BLaER1 treated with 17β-estradiol and CSF1 and Interleukin-3, amounts not matched to agents 10 nM and 100 nM (cell line): ENCODE measurements around the gene ENTREP3.

Experiments
- H3K27ac ChIP-seq, 11 experiments: shearing (Covaris generic); formaldehyde crosslinking; 2 replicates each; pipeline ENCODE4 v1.8.1; 2022
- H3K27me3 ChIP-seq, 11 experiments: shearing (Covaris generic); formaldehyde crosslinking; 2 replicates each; pipeline ENCODE4 v1.8.1; 2022
- H3K36me3 ChIP-seq, 11 experiments: shearing (Covaris generic); formaldehyde crosslinking; 2 replicates each; pipeline ENCODE4 v1.8.1; 2022
- H3K4me1 ChIP-seq, 10 experiments: shearing (Covaris generic); formaldehyde crosslinking; 2 replicates each; pipeline ENCODE4 v1.8.1; 2022
- H3K4me2 ChIP-seq, 11 experiments: shearing (Covaris generic); formaldehyde crosslinking; 2 replicates each; pipeline ENCODE4 v1.8.1; 2022
- H3K4me3 ChIP-seq, 10 experiments: shearing (Covaris generic); formaldehyde crosslinking; 2 replicates each; pipeline ENCODE4 v1.8.1; 2022
- H3K9ac ChIP-seq, 11 experiments: shearing (Covaris generic); formaldehyde crosslinking; 2 replicates each; pipeline ENCODE4 v1.8.1; 2022
- H3K9me3 ChIP-seq, 11 experiments: shearing (Covaris generic); formaldehyde crosslinking; replicated peaks in 1 of 11; 2 replicates each; pipeline ENCODE4 v1.8.1; 2022
- H4K20me1 ChIP-seq, 11 experiments: shearing (Covaris generic); formaldehyde crosslinking; 2 replicates each; pipeline ENCODE4 v1.8.1; 2022
- Cebpa-rat ChIP-seq, 11 experiments: shearing (Covaris generic); IDR thresholded peaks; 2 replicates each; pipeline ENCODE4 v1.8.1; 2022

The ENTREP3 gene

GRCh38 chr1:155269381-155269780, 14.1 kb upstream of the ENTREP3 start:
- H4K20me1 ChIP-seq, result peaks cover 22 to 63% (median 50%) of the 10 kb centered on the region in 11 experiments; a peak in 20 of 22 replicates
- no peak for TF ChIP-seq Cebpa-rat (IDR thresholded peaks at IDR 0.05)
- H3K4me2 ChIP-seq, result no peak overlapping the region
- H3K27me3 ChIP-seq, result no peaks in the 10 kb centered on the region
- H3K27ac ChIP-seq, result no peak overlapping the region
- H3K9ac ChIP-seq, result peak overlapping the region in 1 of 11 experiments; percentile 4; a peak in 1 of 22 replicates
- peaks cover 68 to 78% (median 74%) of the 10 kb centered on the region in 11 experiments for H3K36me3 ChIP-seq
- H3K4me1 ChIP-seq, result peaks cover 22 to 28% (median 23%) of the 10 kb centered on the region in 10 experiments
- no peak overlapping the region for H3K4me3 ChIP-seq
- H3K9me3 ChIP-seq, result no peaks in the 10 kb centered on the region

GRCh38 chr1:155268630-155269029, 13.3 kb upstream of the ENTREP3 start:
- no peak overlapping the region for H3K27ac ChIP-seq

GRCh38 chr1:155267373-155267772, 12.1 kb upstream of the ENTREP3 start:
- H4K20me1 ChIP-seq, result peaks cover 18 to 61% (median 45%) of the 10 kb centered on the region in 11 experiments; a peak in 20 of 22 replicates
- no peaks in the 10 kb centered on the region for H3K9me3 ChIP-seq
- peak overlapping the region in 4 of 11 experiments; percentile 19 to 53 (median 38); a peak in 4 of 22 replicates for H3K9ac ChIP-seq
- H3K4me3 ChIP-seq, result no peak overlapping the region
- no peak overlapping the region for H3K4me2 ChIP-seq
- peaks cover 86 to 96% (median 93%) of the 10 kb centered on the region in 11 experiments for H3K36me3 ChIP-seq
- no peak for TF ChIP-seq Cebpa-rat (IDR thresholded peaks at IDR 0.05)
- H3K27me3 ChIP-seq, result no peaks in the 10 kb centered on the region
- H3K27ac ChIP-seq, result no peak overlapping the region
- H3K4me1 ChIP-seq, result peaks cover 10 to 26% (median 17%) of the 10 kb centered on the region in 10 experiments

More at GRCh38 chr1:155268630-155269029, 13.3 kb upstream of the ENTREP3 start:
- no peaks in the 10 kb centered on the region for H3K27me3 ChIP-seq
- no peak for TF ChIP-seq Cebpa-rat (IDR thresholded peaks at IDR 0.05)
- H3K4me2 ChIP-seq, result no peak overlapping the region
- no peaks in the 10 kb centered on the region for H3K9me3 ChIP-seq
- no peak overlapping the region for H3K9ac ChIP-seq
- H3K36me3 ChIP-seq, result peaks cover 75 to 85% (median 82%) of the 10 kb centered on the region in 11 experiments
- peaks cover 14 to 22% (median 15%) of the 10 kb centered on the region in 10 experiments for H3K4me1 ChIP-seq
- peaks cover 22 to 65% (median 50%) of the 10 kb centered on the region in 11 experiments; a peak in 20 of 22 replicates for H4K20me1 ChIP-seq
- H3K4me3 ChIP-seq, result no peak overlapping the region

GRCh38 chr1:155266553-155266952, 11.3 kb upstream of the ENTREP3 start:
- Histone ChIP-seq H3K9ac (peak overlapping the region in 6 of 11 experiments; percentile 8 to 53 (median 26); a peak in 8 of 22 replicates), H4K20me1 (peaks cover 12 to 57% (median 38%) of the 10 kb centered on the region in 11 experiments; a peak in 20 of 22 replicates), H3K4me1 (peaks cover 2 to 18% (median 10%) of the 10 kb centered on the region in 10 experiments; a peak in 18 of 20 replicates), H3K4me2 (no peak overlapping the region), H3K27ac (no peak overlapping the region), H3K9me3 (no peaks in the 10 kb centered on the region), H3K36me3 (peaks cover 86 to 91% (median 89%) of the 10 kb centered on the region in 11 experiments), H3K27me3 (no peaks in the 10 kb centered on the region), H3K4me3 (no peak overlapping the region)
- no peak for TF ChIP-seq Cebpa-rat (IDR thresholded peaks at IDR 0.05)

GRCh38 chr1:155263067-155263466, 7.8 kb upstream of the ENTREP3 start:
- Histone ChIP-seq H3K9ac (peak overlapping the region in 2 of 11 experiments; percentile 86; a peak in 3 of 22 replicates), H3K27me3 (no peaks in the 10 kb centered on the region), H4K20me1 (peaks cover 0 to 41% (median 18%) of the 10 kb centered on the region in 11 experiments; a peak in 16 of 22 replicates), H3K36me3 (peaks cover 75 to 86% (median 81%) of the 10 kb centered on the region in 11 experiments), H3K4me3 (no peak overlapping the region; a peak in 1 of 20 replicates), H3K9me3 (no peaks in the 10 kb centered on the region), H3K4me1 (peaks cover 14 to 28% (median 22%) of the 10 kb centered on the region in 10 experiments), H3K4me2 (peak overlapping the region in 5 of 11 experiments; percentile 74 to 97 (median 88); a peak in 6 of 22 replicates), H3K27ac (peak overlapping the region in 3 of 11 experiments; percentile 79 to 82 (median 82); a peak in 4 of 22 replicates)
- no peak for TF ChIP-seq Cebpa-rat (IDR thresholded peaks at IDR 0.05)

- H3K27ac ChIP-seq, result peak within 1 kb of the TSS; percentile 62 to 85 (median 79)
- H3K27me3 ChIP-seq, result no peaks in the 10 kb centered on the region
- H3K9ac ChIP-seq, result peak within 1 kb of the TSS; percentile 77 to 92 (median 86)
- peaks cover 0 to 33% (median 13%) of the 10 kb centered on the region in 11 experiments; a peak in 13 of 22 replicates for H4K20me1 ChIP-seq
- no peak for TF ChIP-seq Cebpa-rat (IDR thresholded peaks at IDR 0.05)
- peak within 1 kb of the TSS; percentile 80 to 99 (median 89) for H3K4me3 ChIP-seq
- H3K4me2 ChIP-seq, result peak within 1 kb of the TSS; percentile 85 to 99 (median 96)
- H3K9me3 ChIP-seq, result no peaks in the 10 kb centered on the region
- H3K36me3 ChIP-seq, result peaks cover 73 to 85% (median 78%) of the 10 kb centered on the region in 11 experiments
- H3K4me1 ChIP-seq, result peaks cover 14 to 28% (median 22%) of the 10 kb centered on the region in 10 experiments
Observed at GRCh38 chr1:155261852-155262673, 6.8 kb upstream of the ENTREP3 start, which contains the start of gene SCAMP3. TSS of gene SCAMP3 (minus strand) at chr1:155262360. CDS start at chr1:155262151, 209 bp downstream.

GRCh38 chr1:155261493-155261851, 6.2 kb upstream of the ENTREP3 start:
- H3K4me1 ChIP-seq, result peaks cover 14 to 30% (median 23%) of the 10 kb centered on the region in 10 experiments
- peak overlapping the region; percentile 62 to 85 (median 79) for H3K27ac ChIP-seq

GRCh38 chr1:155260276-155260675, 5.0 kb upstream of the ENTREP3 start:
- Histone ChIP-seq H3K4me1 (peaks cover 24 to 42% (median 34%) of the 10 kb centered on the region in 10 experiments), H3K4me2 (peak overlapping the region; percentile 85 to 99 (median 96)), H3K9ac (peak overlapping the region in 10 of 11 experiments; percentile 77 to 92 (median 86); a peak in 15 of 22 replicates), H3K27ac (no peak overlapping the region), H3K36me3 (peaks cover 62 to 78% (median 67%) of the 10 kb centered on the region in 11 experiments), H3K27me3 (no peaks in the 10 kb centered on the region), H4K20me1 (peaks cover 0 to 37% (median 6%) of the 10 kb centered on the region in 11 experiments; a peak in 10 of 22 replicates), H3K4me3 (peak overlapping the region in 6 of 10 experiments; percentile 1 to 99 (median 90); a peak in 7 of 20 replicates), H3K9me3 (no peaks in the 10 kb centered on the region)
- no peak for TF ChIP-seq Cebpa-rat (IDR thresholded peaks at IDR 0.05)

More at GRCh38 chr1:155261493-155261851, 6.2 kb upstream of the ENTREP3 start:
- Histone ChIP-seq H3K27me3 (no peaks in the 10 kb centered on the region), H3K9ac (peak overlapping the region; percentile 77 to 92 (median 86)), H3K4me3 (peak overlapping the region; percentile 80 to 99 (median 89)), H4K20me1 (peaks cover 0 to 30% (median 8%) of the 10 kb centered on the region in 11 experiments; a peak in 12 of 22 replicates), H3K9me3 (no peaks in the 10 kb centered on the region), H3K4me2 (peak overlapping the region; percentile 85 to 99 (median 96)), H3K36me3 (peaks cover 73 to 85% (median 78%) of the 10 kb centered on the region in 11 experiments)
- TF ChIP-seq Cebpa-rat (IDR thresholded peaks at IDR 0.05), result no peak
